ENCODE data around the gene RAB10. TPM values are rescaled to one million over a fixed set of nuclear protein-coding genes. Genes with fewer than 3 reads are reported as not detected.
"Not testable (repeated sequence)": the region's sequence is repeated elsewhere in the genome, so short reads cannot be mapped to it uniquely, and the experiment has no call there.

Gene RAB10
- total and polyA plus RNA-seq, 5 donors from 2014 or later, result 40.8 to 132 (median 112) TPM

GRCh38 chr2:26009567-26009963, 24.3 kb upstream of the RAB10 start:
- no peak overlapping the region for H3K27ac ChIP-seq (ENCODE audit: insufficient read depth, low read length, poor library complexity, severe bottlenecking)
- H3K4me3 ChIP-seq (ENCODE audit: low read depth, low read length), result no peak overlapping the region
- H3K27me3 ChIP-seq (ENCODE audit: control insufficient read depth, insufficient read depth, low read length), result no peaks in the 10 kb centered on the region
- peaks cover 0 to 4% (median 0%) of the 10 kb centered on the region in 7 donors for H3K9me3 Mint-ChIP-seq
- no peaks in the 10 kb centered on the region for H3K27me3 Mint-ChIP-seq
- no peak overlapping the region for H3K27ac Mint-ChIP-seq
- no peaks in the 10 kb centered on the region for H3K4me1 ChIP-seq (ENCODE audit: control insufficient read depth, insufficient read depth, low read length, poor library complexity, severe bottlenecking)
- DNase-seq (no peak), ATAC-seq (ENCODE audit: low read depth in 2 of 2) (no peak)
- H3K36me3 ChIP-seq (ENCODE audit: control insufficient read depth, insufficient read depth, low read length), result no peaks in the 10 kb centered on the region
- no peaks in the 10 kb centered on the region for H3K9me3 ChIP-seq (ENCODE audit: control insufficient read depth in 2 of 2, low read length in 2 of 2)
- H3K36me3 Mint-ChIP-seq, result peaks cover 7% of the 10 kb centered on the region
- H3K4me3 Mint-ChIP-seq, result no peak overlapping the region
- peaks cover 0 to 2% (median 0%) of the 10 kb centered on the region in 4 donors for H3K4me1 Mint-ChIP-seq

- ATAC-seq (ENCODE audit: low read depth in 2 of 2), result no peak
- H3K9me3 ChIP-seq (ENCODE audit: control insufficient read depth in 2 of 2, low read length in 2 of 2), result no peaks in the 10 kb centered on the region
- H3K27me3 ChIP-seq (ENCODE audit: control insufficient read depth, insufficient read depth, low read length), result no peaks in the 10 kb centered on the region
- DNase-seq, result no peak
- H3K4me1 ChIP-seq (ENCODE audit: control insufficient read depth, insufficient read depth, low read length, poor library complexity, severe bottlenecking), result no peaks in the 10 kb centered on the region
- H3K4me3 ChIP-seq (ENCODE audit: low read depth, low read length), result no peak overlapping the region
- no peak overlapping the region for H3K27ac Mint-ChIP-seq
- H3K27me3 Mint-ChIP-seq, result no peaks in the 10 kb centered on the region
- H3K36me3 ChIP-seq (ENCODE audit: control insufficient read depth, insufficient read depth, low read length), result no peaks in the 10 kb centered on the region
- peaks cover 7% of the 10 kb centered on the region for H3K36me3 Mint-ChIP-seq
- H3K4me3 Mint-ChIP-seq, result no peak overlapping the region
- no peaks in the 10 kb centered on the region for H3K4me1 Mint-ChIP-seq
- peaks cover 0 to 4% (median 0%) of the 10 kb centered on the region in 7 donors for H3K9me3 Mint-ChIP-seq
- no peak overlapping the region for H3K27ac ChIP-seq (ENCODE audit: insufficient read depth, low read length, poor library complexity, severe bottlenecking)
These were observed 22.9 kb upstream of the RAB10 start for GRCh38 chr2:26010943-26011342.

GRCh38 chr2:26011609-26011989, 22.3 kb upstream of the RAB10 start:
- H3K27ac Mint-ChIP-seq, result no peak overlapping the region
- Histone ChIP-seq H3K27me3 (ENCODE audit: control insufficient read depth, insufficient read depth, low read length) (no peaks in the 10 kb centered on the region), H3K9me3 (ENCODE audit: control insufficient read depth in 2 of 2, low read length in 2 of 2) (no peaks in the 10 kb centered on the region), H3K36me3 (ENCODE audit: control insufficient read depth, insufficient read depth, low read length) (no peaks in the 10 kb centered on the region), H3K4me3 (ENCODE audit: low read depth, low read length) (no peak overlapping the region), H3K4me1 (ENCODE audit: control insufficient read depth, insufficient read depth, low read length, poor library complexity, severe bottlenecking) (no peaks in the 10 kb centered on the region), H3K27ac (ENCODE audit: insufficient read depth, low read length, poor library complexity, severe bottlenecking) (no peak overlapping the region)
- peaks cover 0 to 4% (median 0%) of the 10 kb centered on the region in 7 donors for H3K9me3 Mint-ChIP-seq
- ATAC-seq (ENCODE audit: low read depth in 2 of 2) (no peak), DNase-seq (no peak)
- H3K27me3 Mint-ChIP-seq, result no peaks in the 10 kb centered on the region
- H3K4me3 Mint-ChIP-seq, result no peak overlapping the region
- no peaks in the 10 kb centered on the region for H3K4me1 Mint-ChIP-seq
- H3K36me3 Mint-ChIP-seq, result peaks cover 7% of the 10 kb centered on the region

- Mint-ChIP-seq H3K36me3 (peaks cover 7% of the 10 kb centered on the region), H3K27ac (no peak overlapping the region), H3K27me3 (no peaks in the 10 kb centered on the region), H3K9me3 (peaks cover 0 to 4% (median 0%) of the 10 kb centered on the region in 7 donors), H3K4me1 (no peaks in the 10 kb centered on the region), H3K4me3 (no peak overlapping the region)
- Histone ChIP-seq H3K27me3 (ENCODE audit: control insufficient read depth, insufficient read depth, low read length) (no peaks in the 10 kb centered on the region), H3K36me3 (ENCODE audit: control insufficient read depth, insufficient read depth, low read length) (no peaks in the 10 kb centered on the region), H3K9me3 (ENCODE audit: control insufficient read depth in 2 of 2, low read length in 2 of 2) (no peaks in the 10 kb centered on the region), H3K27ac (ENCODE audit: insufficient read depth, low read length, poor library complexity, severe bottlenecking) (no peak overlapping the region), H3K4me3 (ENCODE audit: low read depth, low read length) (no peak overlapping the region), H3K4me1 (ENCODE audit: control insufficient read depth, insufficient read depth, low read length, poor library complexity, severe bottlenecking) (no peaks in the 10 kb centered on the region)
- ATAC-seq (ENCODE audit: low read depth in 2 of 2) (no peak), DNase-seq (no peak)
These were observed 21.7 kb upstream of the RAB10 start for GRCh38 chr2:26011990-26012856.

- H3K4me3 Mint-ChIP-seq, result no peak overlapping the region
These were observed 20.2 kb upstream of the RAB10 start for GRCh38 chr2:26013668-26014067.

GRCh38 chr2:26016012-26016705, 17.7 kb upstream of the RAB10 start:
- H3K27ac ChIP-seq (ENCODE audit: insufficient read depth, low read length, poor library complexity, severe bottlenecking), result no peak overlapping the region
- H3K36me3 Mint-ChIP-seq, result no peaks in the 10 kb centered on the region

More at GRCh38 chr2:26013668-26014067, 20.2 kb upstream of the RAB10 start:
- H3K27me3 Mint-ChIP-seq, result no peaks in the 10 kb centered on the region
- Histone ChIP-seq H3K36me3 (ENCODE audit: control insufficient read depth, insufficient read depth, low read length) (no peaks in the 10 kb centered on the region), H3K4me1 (ENCODE audit: control insufficient read depth, insufficient read depth, low read length, poor library complexity, severe bottlenecking) (no peaks in the 10 kb centered on the region), H3K27ac (ENCODE audit: insufficient read depth, low read length, poor library complexity, severe bottlenecking) (no peak overlapping the region), H3K4me3 (ENCODE audit: low read depth, low read length) (no peak overlapping the region), H3K27me3 (ENCODE audit: control insufficient read depth, insufficient read depth, low read length) (no peaks in the 10 kb centered on the region), H3K9me3 (ENCODE audit: control insufficient read depth in 2 of 2, low read length in 2 of 2) (no peaks in the 10 kb centered on the region)
- DNase-seq, result no peak
- peaks cover 7% of the 10 kb centered on the region for H3K36me3 Mint-ChIP-seq
- no peaks in the 10 kb centered on the region for H3K4me1 Mint-ChIP-seq
- H3K9me3 Mint-ChIP-seq, result peaks cover 0 to 4% (median 0%) of the 10 kb centered on the region in 7 donors
- H3K27ac Mint-ChIP-seq, result no peak overlapping the region
- no peak for ATAC-seq (ENCODE audit: low read depth in 2 of 2)

GRCh38 chr2:26016706-26017045, 17.2 kb upstream of the RAB10 start:
- not testable (repeated sequence) for H3K4me3 Mint-ChIP-seq; H3K27ac Mint-ChIP-seq; H3K9me3 Mint-ChIP-seq; H3K36me3 Mint-ChIP-seq; H3K27me3 Mint-ChIP-seq; H3K36me3 ChIP-seq (ENCODE audit: control insufficient read depth, insufficient read depth, low read length); H3K4me1 ChIP-seq (ENCODE audit: control insufficient read depth, insufficient read depth, low read length, poor library complexity, severe bottlenecking); H3K9me3 ChIP-seq (ENCODE audit: control insufficient read depth in 2 of 2, low read length in 2 of 2); H3K4me1 Mint-ChIP-seq; H3K4me3 ChIP-seq (ENCODE audit: low read depth, low read length); DNase-seq; ATAC-seq (ENCODE audit: low read depth in 2 of 2); H3K27me3 ChIP-seq (ENCODE audit: control insufficient read depth, insufficient read depth, low read length); H3K27ac ChIP-seq (ENCODE audit: insufficient read depth, low read length, poor library complexity, severe bottlenecking)

More at GRCh38 chr2:26016012-26016705, 17.7 kb upstream of the RAB10 start:
- Mint-ChIP-seq H3K9me3 (no peaks in the 10 kb centered on the region), H3K4me1 (no peaks in the 10 kb centered on the region), H3K27me3 (no peaks in the 10 kb centered on the region), H3K4me3 (no peak overlapping the region), H3K27ac (no peak overlapping the region)
- no peak overlapping the region for H3K4me3 ChIP-seq (ENCODE audit: low read depth, low read length)
- no peaks in the 10 kb centered on the region for H3K27me3 ChIP-seq (ENCODE audit: control insufficient read depth, insufficient read depth, low read length)
- no peaks in the 10 kb centered on the region for H3K36me3 ChIP-seq (ENCODE audit: control insufficient read depth, insufficient read depth, low read length)
- DNase-seq, result no peak
- H3K4me1 ChIP-seq (ENCODE audit: control insufficient read depth, insufficient read depth, low read length, poor library complexity, severe bottlenecking), result no peaks in the 10 kb centered on the region
- no peaks in the 10 kb centered on the region for H3K9me3 ChIP-seq (ENCODE audit: control insufficient read depth in 2 of 2, low read length in 2 of 2)
- ATAC-seq (ENCODE audit: low read depth in 2 of 2), result no peak

Measured in CD4-positive, CD25-positive, alpha-beta regulatory T cell (primary cell).